IPS DF 19.7 (cell line): ENCODE results near the gene MYNN.

Source experiments
- DNase-seq: peaks from one replicate; pipeline ENCODE4 v3.0.0-alpha.2; 2013; ENCODE audit warnings: low read depth, low spot score

MYNN gene

DNA sequence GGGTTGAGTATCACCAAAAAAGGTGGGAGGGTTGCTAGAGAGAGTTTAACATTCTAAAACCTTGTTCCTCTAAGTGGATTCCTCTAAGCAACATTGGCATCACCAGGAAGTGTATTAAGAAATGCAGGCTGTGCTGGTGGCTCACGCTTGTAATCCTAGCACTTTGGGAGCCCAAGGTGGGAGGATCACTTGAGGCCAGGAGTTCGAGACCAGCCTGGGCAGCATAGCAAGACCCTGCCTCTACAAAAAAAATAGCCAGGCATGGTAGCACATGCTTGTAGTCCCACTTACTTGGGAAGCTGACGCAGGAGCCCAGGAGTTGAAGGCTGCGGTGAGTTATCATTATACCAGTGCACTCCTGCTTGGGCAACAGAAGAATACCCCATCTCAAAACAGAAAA lies 4.6 kb downstream of the MYNN start:
- no peak for DNase-seq

GRCh38 chr3:169780742-169781141 lies 7.5 kb downstream of the MYNN start:
- no peak for DNase-seq

DNA sequence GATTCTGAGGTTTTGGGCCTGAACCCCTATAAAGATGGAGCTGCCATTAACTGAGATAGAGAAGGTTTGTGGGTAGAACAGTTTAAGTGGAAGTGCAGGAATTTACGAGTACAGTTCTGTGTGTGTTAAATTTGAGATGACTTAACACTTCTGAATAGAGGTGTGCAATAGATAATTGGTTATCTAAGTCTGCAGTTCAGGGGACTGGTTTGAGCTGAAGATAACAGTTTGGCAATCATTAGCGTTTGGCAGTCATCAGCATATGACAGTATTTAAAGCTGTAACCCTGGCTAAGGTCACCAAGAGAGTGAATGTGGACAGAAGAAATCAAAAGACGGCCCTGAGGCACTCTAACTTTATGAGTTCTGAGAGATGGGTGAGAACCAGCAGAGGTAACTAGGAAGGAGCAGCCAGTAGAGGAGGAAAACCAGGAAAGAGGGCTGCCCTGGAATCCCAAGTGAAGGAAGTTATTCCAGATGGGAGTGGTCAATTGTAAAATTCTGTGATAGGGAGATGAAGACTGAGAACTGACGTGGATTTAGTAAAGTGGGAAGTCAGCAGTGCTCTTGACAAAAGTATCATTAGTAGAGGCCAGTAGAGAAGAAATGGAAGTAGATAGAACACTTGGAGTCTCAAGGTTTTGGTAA lies 8.1 kb downstream of the MYNN start:
- no peak for DNase-seq

DNA sequence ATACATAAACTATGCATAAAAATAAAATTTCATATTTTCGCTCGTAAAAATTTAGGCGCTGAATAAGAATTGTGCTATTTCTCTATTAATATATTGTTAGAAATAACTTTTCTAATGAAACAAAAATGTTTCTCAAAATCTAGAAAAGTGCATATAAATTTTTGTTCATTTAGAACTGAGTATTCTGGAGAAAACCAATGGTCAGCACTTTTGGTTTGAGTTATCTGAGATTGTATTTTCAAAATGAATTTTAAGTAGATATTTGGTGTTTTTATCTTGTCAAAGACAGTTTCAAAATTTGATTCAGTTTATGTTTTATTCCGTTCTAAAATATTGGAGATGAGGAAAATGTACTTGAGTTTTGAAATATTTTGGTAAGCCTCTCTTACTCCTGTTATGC lies 13.9 kb downstream of the MYNN start:
- DNase-seq = no peak

GRCh38 chr3:169787791-169788190 lies 14.6 kb downstream of the MYNN start:
- no peak for DNase-seq

GRCh38 chr3:169790219-169790618 lies 17.0 kb downstream of the MYNN start:
- no peak for DNase-seq

- no peak for DNase-seq
Measured at GRCh38 chr3:169790687-169791429, 17.7 kb downstream of the MYNN start.

DNA sequence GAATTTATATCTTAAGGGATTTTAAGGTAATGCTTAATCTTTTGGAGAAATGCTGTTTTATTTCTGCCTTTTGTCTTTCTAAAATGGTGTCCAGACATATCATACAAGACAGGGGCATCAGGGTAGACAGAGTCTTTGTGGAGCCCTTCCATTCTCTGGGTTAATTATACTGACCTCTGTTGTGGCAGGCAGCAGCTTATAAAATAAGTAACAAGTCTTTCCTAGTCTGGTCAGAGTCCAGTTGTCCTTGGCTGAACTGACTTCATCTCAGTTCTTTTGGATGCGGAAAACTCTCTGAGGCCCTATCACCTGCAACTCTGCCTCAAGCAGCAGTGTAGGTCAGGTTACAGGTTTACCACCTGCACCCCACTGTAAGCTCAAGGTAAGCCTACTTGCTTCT lies 19.2 kb downstream of the MYNN start:
- no peak for DNase-seq

DNA sequence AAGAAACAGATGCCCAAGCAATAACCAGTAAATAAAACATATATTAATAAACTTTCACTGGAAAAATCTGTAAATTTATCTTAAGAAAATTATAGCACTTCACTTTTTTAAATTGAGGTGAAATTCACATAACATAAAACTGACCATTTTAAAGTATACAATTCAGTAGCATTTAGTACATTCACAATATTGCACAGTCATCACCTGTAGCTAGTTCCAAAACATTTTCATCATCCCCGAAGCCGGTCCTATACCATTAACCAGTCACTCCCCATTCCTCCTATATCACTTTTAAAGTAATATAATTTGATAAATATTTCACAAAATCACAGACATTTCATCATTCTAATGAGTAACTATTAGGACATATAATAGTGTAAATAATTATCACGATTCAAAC lies 31.5 kb downstream of the MYNN start:
- DNase-seq = no peak

DNA sequence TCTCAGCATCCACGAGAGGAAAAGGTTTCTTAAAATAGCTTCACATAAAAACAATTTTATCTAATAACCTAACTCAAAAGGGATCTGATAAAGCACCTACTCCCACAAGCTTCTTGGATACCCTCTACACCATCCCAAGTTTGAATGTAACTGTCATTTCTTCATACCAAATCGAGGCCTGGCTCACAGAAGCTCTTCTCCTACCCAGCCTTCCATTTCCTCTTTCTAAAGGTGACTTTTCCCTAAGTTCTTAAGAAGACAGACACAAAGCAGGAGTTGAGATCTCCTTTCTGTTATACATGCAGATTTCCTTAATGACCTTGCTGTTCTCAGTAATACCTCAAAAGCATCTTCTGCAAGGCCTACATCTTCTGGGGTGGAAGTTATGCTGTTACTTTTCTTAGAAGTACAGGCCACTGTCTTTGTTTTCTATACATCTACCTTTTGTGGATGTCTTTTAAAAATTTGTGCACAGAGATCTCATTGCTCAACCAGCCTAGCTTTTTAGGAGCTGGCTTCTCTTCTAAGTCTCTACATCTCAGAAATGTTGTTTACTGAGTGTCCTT lies 36.1 kb downstream of the MYNN start:
- DNase-seq = no peak

- no peak for DNase-seq
Measured at GRCh38 chr3:169811631-169812331, 38.6 kb downstream of the MYNN start.

DNA sequence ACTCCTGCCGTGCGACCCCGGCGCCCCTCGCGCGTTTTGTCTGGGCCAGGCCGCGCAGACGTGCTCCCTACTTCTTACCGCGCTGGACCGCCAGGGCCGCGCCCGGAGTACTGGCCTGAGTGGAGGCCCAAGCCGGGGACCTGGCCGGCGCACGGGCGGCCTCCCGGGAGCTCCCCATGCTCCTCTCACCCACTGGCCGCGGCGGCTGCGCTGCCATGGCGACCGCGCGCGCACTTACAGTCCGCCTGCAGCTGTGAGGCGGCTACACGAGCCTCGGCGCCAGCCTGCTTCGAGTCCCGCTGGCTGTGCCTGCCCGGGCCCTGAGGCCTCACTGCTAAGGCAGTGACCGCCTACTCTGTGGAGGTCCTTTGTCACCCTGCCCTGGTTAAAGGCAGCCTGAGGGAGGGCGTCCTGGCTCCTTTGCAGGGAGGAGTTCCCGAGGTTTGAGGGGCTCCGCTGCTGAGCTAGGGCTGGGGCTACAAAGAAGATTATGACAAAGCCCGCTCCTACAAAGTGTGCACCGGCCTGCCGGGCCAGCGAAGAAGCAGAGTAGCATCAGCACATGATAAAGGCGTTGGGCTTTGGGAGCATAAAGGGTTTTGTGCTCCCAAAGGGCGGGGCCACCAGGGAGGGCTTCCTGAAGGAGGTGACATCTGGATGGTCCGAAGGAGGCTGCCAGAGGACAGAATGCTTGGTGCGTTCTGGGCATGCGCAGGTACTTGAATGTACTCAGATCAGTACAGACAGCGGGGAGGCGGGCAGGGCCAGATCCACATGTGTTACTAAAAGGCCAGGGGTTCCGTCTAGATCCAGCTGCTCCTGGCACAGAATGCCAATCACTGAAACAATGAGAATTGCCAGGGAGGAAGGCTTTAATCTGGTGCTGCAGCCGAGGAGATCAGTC lies 39.4 kb downstream of the MYNN start, which contains the start of the genes LRRC34 and LRRIQ4:
TSS of gene LRRC34 (minus strand) at position 573 of the 904 bp plus-strand sequence. CDS start at position 217, 356 bp downstream.
TSS of gene LRRIQ4 (plus strand) at position 539 of the 904 bp plus-strand sequence. CDS start 9,052 bp downstream, outside the sequence.
- no peak for DNase-seq

GRCh38 chr3:169813278-169813677 lies 40.1 kb downstream of the MYNN start:
- no peak for DNase-seq

- no peak for DNase-seq
Measured at GRCh38 chr3:169813757-169814517, 40.7 kb downstream of the MYNN start.

GRCh38 chr3:169815590-169816150 lies 42.5 kb downstream of the MYNN start:
- no peak for DNase-seq

DNA sequence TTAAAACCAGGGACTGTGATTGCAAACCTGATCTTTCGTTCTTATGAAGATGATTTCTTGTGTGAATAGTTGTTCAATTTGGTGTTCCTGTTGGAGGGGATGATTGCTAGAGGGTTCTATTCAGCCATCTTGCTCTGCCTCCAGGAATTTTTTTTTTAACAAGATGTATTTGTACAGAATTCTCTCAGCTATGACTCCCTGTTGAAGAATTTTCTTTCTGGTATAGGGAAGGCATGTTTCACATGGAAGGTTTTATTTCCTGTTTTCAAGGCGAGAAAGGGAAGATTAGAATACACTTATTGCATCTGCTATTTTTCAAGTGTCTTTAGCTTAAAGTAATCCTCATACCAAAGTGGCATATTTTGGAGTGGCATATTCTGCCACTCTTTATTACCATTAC lies 45.1 kb downstream of the MYNN start:
- DNase-seq = no peak

- DNase-seq = no peak
Measured at GRCh38 chr3:169822091-169822490, 48.9 kb downstream of the MYNN start.

DNA sequence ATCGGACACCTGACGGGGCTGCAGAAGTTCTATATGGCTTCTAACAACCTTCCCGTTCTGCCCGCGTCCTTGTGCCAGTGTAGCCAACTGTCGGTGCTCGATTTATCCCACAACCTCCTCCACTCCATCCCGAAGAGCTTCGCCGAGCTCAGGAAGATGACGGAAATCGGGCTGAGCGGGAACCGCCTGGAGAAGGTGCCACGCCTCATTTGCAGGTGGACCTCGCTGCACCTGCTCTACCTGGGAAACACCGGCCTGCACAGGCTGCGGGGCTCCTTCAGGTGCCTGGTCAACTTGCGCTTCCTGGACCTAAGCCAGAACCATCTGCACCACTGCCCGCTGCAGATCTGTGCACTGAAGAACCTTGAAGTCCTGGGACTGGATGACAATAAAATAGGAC lies 49.3 kb downstream of the MYNN start:
- no peak for DNase-seq

GRCh38 chr3:169822983-169823382 lies 49.8 kb downstream of the MYNN start:
- DNase-seq = no peak

- DNase-seq = no peak
Measured at GRCh38 chr3:169825316-169825715, 52.1 kb downstream of the MYNN start.
